T-helper 22 cell (primary cell): ENCODE data around the gene OSTF1.

Experiments
- DNase-seq: peaks from one replicate; pipeline ENCODE4 v3.0.0-alpha.2; 2020; ENCODE audit warnings: low read depth

OSTF1 gene

GRCh38 chr9:75087824-75088645 is at the start of gene OSTF1, which contains the start of gene NMRK1:
Gene OSTF1, plus strand, starts transcription at chr9:75088514. Its CDS starts 179 bp downstream, at chr9:75088693.
Gene NMRK1, minus strand, starts transcription at chr9:75088155. Its CDS starts 5,040 bp downstream, at chr9:75083115.
- peak; percentile 88 for DNase-seq

- no peak for DNase-seq
Measured at GRCh38 chr9:75039009-75039408, 49.3 kb upstream of the OSTF1 start.

GRCh38 chr9:75039801-75040200 is 48.5 kb upstream of the OSTF1 start:
- no peak for DNase-seq

- no peak for DNase-seq
Measured at GRCh38 chr9:75041041-75041440, 47.3 kb upstream of the OSTF1 start.

- no peak for DNase-seq
Measured at GRCh38 chr9:75046725-75047345, 41.5 kb upstream of the OSTF1 start.

- DNase-seq, result no peak
Measured at GRCh38 chr9:75047506-75047905, 40.8 kb upstream of the OSTF1 start.

GRCh38 chr9:75051285-75051684 is 37.0 kb upstream of the OSTF1 start:
- no peak for DNase-seq

- DNase-seq, result no peak
Measured at GRCh38 chr9:75053869-75054268, 34.4 kb upstream of the OSTF1 start.

GRCh38 chr9:75054368-75055001 is 33.8 kb upstream of the OSTF1 start:
- no peak for DNase-seq

GRCh38 chr9:75061169-75061568 is 27.1 kb upstream of the OSTF1 start:
- DNase-seq, result no peak

GRCh38 chr9:75063556-75064305 is 24.6 kb upstream of the OSTF1 start:
- no peak for DNase-seq

GRCh38 chr9:75064307-75065025 is 23.8 kb upstream of the OSTF1 start:
- no peak for DNase-seq

GRCh38 chr9:75065510-75065909 is 22.8 kb upstream of the OSTF1 start:
- DNase-seq, result no peak

- no peak for DNase-seq
Measured at GRCh38 chr9:75067894-75068293, 20.4 kb upstream of the OSTF1 start.

- no peak for DNase-seq
Measured at GRCh38 chr9:75069171-75069570, 19.1 kb upstream of the OSTF1 start.

- DNase-seq, result no peak
Measured at GRCh38 chr9:75071530-75072122, 16.7 kb upstream of the OSTF1 start.

- DNase-seq, result no peak
Measured at GRCh38 chr9:75072895-75073294, 15.4 kb upstream of the OSTF1 start.

- DNase-seq, result no peak
Measured at GRCh38 chr9:75081632-75082031, 6.7 kb upstream of the OSTF1 start.

GRCh38 chr9:75083188-75083970 is 4.9 kb upstream of the OSTF1 start:
- DNase-seq, result no peak

- DNase-seq, result no peak
Measured at GRCh38 chr9:75084081-75084672, 4.1 kb upstream of the OSTF1 start.
